A549 (cell line): Measurements from ENCODE around the gene SAMD10. TPM values are rescaled to one million over a fixed set of nuclear protein-coding genes. Genes with fewer than 3 reads are reported as not detected.
A peak's percentile ranks its signal among the peaks of the same experiment; 100 is the strongest.

Source experiments
- ATAC-seq, 2 experiments: fragments of 200-7000 bp in 1 of 2; fragments of >200 bp in 1 of 2; cut with Nextera tagmentation in 1 of 2; cut with Tn5 transposase in 1 of 2; 3 replicates each; pipeline versions ENCODE4 v1.8.0 to v1.9.1; 2018 to 2020; ENCODE audit warnings: mild to moderate bottlenecking in 1 of 2, moderate library complexity in 1 of 2
- CTCF ChIA-PET: fragments of 300-600 bp; sonication (Branson Sonifier 250); formaldehyde crosslinking; extraction: SDS; loops from one replicate; lab custom pipeline; 2021; ENCODE audit warnings: antibody characterized with exemption, inconsistent platforms; lab: Yijun Ruan, JAX
- POLR2A ChIA-PET: fragments of 350-600 bp; formaldehyde crosslinking; extraction: SDS; loops from one replicate; lab custom pipeline; 2021; ENCODE audit warnings: antibody characterized with exemption, inconsistent platforms; lab: Yijun Ruan, JAX
- DNase-seq, 2 experiments: peaks; one replicate each; pipeline versions ENCODE4 v3.0.0 to v3.0.0-alpha.2; 2011 to 2016; ENCODE audit warnings: low read depth in 1 of 2, low spot score in 1 of 2
- FAIRE-seq: peaks from 2 replicates; lab custom pipeline; 2011; peaks lifted over from hg19 to GRCh38; lab: Jason Lieb, UNC
- H3K27ac ChIP-seq, 2 experiments: fragments of >200 bp; sonication (Bioruptor Twin); formaldehyde crosslinking; 3 replicates each; pipeline ENCODE4 v1.5.1; 2016 to 2017
- H3K4me1 ChIP-seq: fragments of >200 bp; sonication (Bioruptor Twin); formaldehyde crosslinking; 3 replicates; pipeline ENCODE4 v1.6.1; 2016
- H3K4me2 ChIP-seq: fragments of >200 bp; sonication (Bioruptor Twin); formaldehyde crosslinking; 3 replicates; pipeline ENCODE4 v1.6.1; 2016
- H3K4me3 ChIP-seq: fragments of >200 bp; sonication (Bioruptor Twin); formaldehyde crosslinking; 3 replicates; pipeline ENCODE4 v1.5.1; 2016
- H3K9me3 ChIP-seq: fragments of >200 bp; sonication (Bioruptor Twin); formaldehyde crosslinking; 3 replicates; pipeline ENCODE4 v1.6.1; 2016
- CEBPB ChIP-seq, 2 experiments: fragments of >200 bp in 1 of 2; sonication (Bioruptor Twin) in 1 of 2; formaldehyde crosslinking in 1 of 2; IDR thresholded peaks; 2 replicates each; pipeline ENCODE4 v1.6.1; 2012 to 2016
- CHD2 ChIP-seq: fragments of 150-350 bp; IDR thresholded peaks from 2 replicates; pipeline ENCODE4 v1.6.1; 2014; ENCODE audit warnings: low read length; ENCODE audit not compliant: partially characterized antibody
- CHD4 ChIP-seq: fragments of 200-600 bp; sonication (generic); IDR thresholded peaks from 2 replicates; pipeline ENCODE4 v1.6.1; 2016; ENCODE audit warnings: antibody characterized with exemption, mild to moderate bottlenecking, borderline replicate concordance
- EHMT2 ChIP-seq: fragments of 200-600 bp; sonication (generic); IDR thresholded peaks from 2 replicates; pipeline ENCODE4 v1.6.1; 2016; ENCODE audit warnings: antibody characterized with exemption, low read depth, mild to moderate bottlenecking, moderate library complexity
- FOSB ChIP-seq: fragments of 250-450 bp; sonication (Bioruptor Pico); IDR thresholded peaks from 2 replicates; pipeline ENCODE4 v1.5.0; 2020; ENCODE audit warnings: mild to moderate bottlenecking, moderate library complexity
- FOSL2 ChIP-seq, 2 experiments: fragments of 450-650 bp in 1 of 2; fragments of >200 bp in 1 of 2; sonication (Bioruptor Twin) in 1 of 2; formaldehyde crosslinking; IDR thresholded peaks; 2 replicates each; pipeline versions ENCODE4 v1.5.0 to v1.6.1; 2016 to 2020; ENCODE audit warnings: mild to moderate bottlenecking in 1 of 2, moderate library complexity in 1 of 2
- GATA3 ChIP-seq: IDR thresholded peaks from 2 replicates; pipeline ENCODE4 v1.6.1; 2012; ENCODE audit warnings: borderline replicate concordance
- HMGXB4 ChIP-seq: fragments of 250-450 bp; sonication (Bioruptor Pico); IDR thresholded peaks from 2 replicates; pipeline ENCODE4 v1.5.0; 2021; ENCODE audit warnings: mild to moderate bottlenecking, moderate library complexity, borderline replicate concordance
- HOXA7 ChIP-seq: fragments of 250-450 bp; sonication (Bioruptor Pico); IDR thresholded peaks from 2 replicates; pipeline ENCODE4 v1.5.0; 2020; ENCODE audit warnings: mild to moderate bottlenecking, moderate library complexity
- JUN ChIP-seq, 2 experiments: fragments of >200 bp; sonication (Bioruptor Twin); formaldehyde crosslinking; IDR thresholded peaks; 2 replicates in 1 of 2; 3 replicates in 1 of 2; pipeline ENCODE4 v1.6.1; 2016 to 2017
- JUNB ChIP-seq: fragments of >200 bp; sonication (Bioruptor Twin); formaldehyde crosslinking; IDR thresholded peaks from 2 replicates; pipeline ENCODE4 v1.6.1; 2016
- KDM1A ChIP-seq: fragments of 200-600 bp; sonication (generic); IDR thresholded peaks from 2 replicates; pipeline ENCODE4 v1.6.1; 2016; ENCODE audit warnings: low read depth, mild to moderate bottlenecking
- KDM5A ChIP-seq: fragments of 200-600 bp; sonication (generic); IDR thresholded peaks from 2 replicates; pipeline ENCODE4 v1.6.1; 2016; ENCODE audit warnings: antibody characterized with exemption, mild to moderate bottlenecking
- MAX ChIP-seq: IDR thresholded peaks from 2 replicates; pipeline ENCODE4 v1.6.1; 2012
- MAZ ChIP-seq: fragments of 150-350 bp; IDR thresholded peaks from 2 replicates; pipeline ENCODE4 v1.6.1; 2014; ENCODE audit warnings: antibody characterized with exemption, low read depth, low read length, borderline replicate concordance
- MYC ChIP-seq: IDR thresholded peaks from 2 replicates; pipeline ENCODE4 v1.6.1; 2012; ENCODE audit warnings: mild to moderate bottlenecking, inconsistent platforms, low read length, improper control_type of control experiment, borderline replicate concordance
- NPAS2 ChIP-seq: fragments of 250-450 bp; sonication (Bioruptor Pico); IDR thresholded peaks from 2 replicates; pipeline ENCODE4 v1.8.0; 2022; ENCODE audit warnings: mild to moderate bottlenecking, moderate library complexity, borderline replicate concordance
- PHF8 ChIP-seq: fragments of 200-600 bp; sonication (generic); IDR thresholded peaks from 2 replicates; pipeline ENCODE4 v1.6.1; 2016; ENCODE audit warnings: low read depth, mild to moderate bottlenecking, antibody characterized with exemption, moderate library complexity, borderline replicate concordance
- RARB ChIP-seq: fragments of 250-450 bp; sonication (Bioruptor Pico); IDR thresholded peaks from 2 replicates; pipeline ENCODE4 v1.8.0; 2021; ENCODE audit warnings: mild to moderate bottlenecking, moderate library complexity
- TFCP2L1 ChIP-seq: fragments of 250-450 bp; sonication (Bioruptor Pico); IDR thresholded peaks from 2 replicates; pipeline ENCODE4 v1.5.0; 2021; ENCODE audit warnings: mild to moderate bottlenecking
- USF2 ChIP-seq: fragments of 450-650 bp; IDR thresholded peaks from 2 replicates; pipeline ENCODE4 v1.6.1; 2014; ENCODE audit warnings: antibody characterized with exemption
- ZC3H11A ChIP-seq: fragments of 450-650 bp; IDR thresholded peaks from 2 replicates; pipeline ENCODE4 v1.6.1; 2014; ENCODE audit warnings: antibody characterized with exemption, mild to moderate bottlenecking
- WGBS: methylation state at CpG from one replicate; pipeline ENCODE4 v1.1.6; 2017; ENCODE audit errors: missing lambda C conversion rate; 5-methylcytosine and 5-hydroxymethylcytosine counted together
- polyA plus RNA-seq, 4 experiments: library from polyadenylated mRNA; depleted of rRNA in 3 of 4; stranded (reverse); fragments of >200 nt; fragmentation: RNase III in 1 of 4; extraction: RNeasy Plus Mini Kit Qiagen cat#74134 plus additional on column Dnase treatment in 1 of 4; gene quantifications; 2 replicates in 3 of 4; 3 replicates in 1 of 4; pipeline ENCODE4 v1.2.3, GENCODE V29; 2011 to 2017

SAMD10 gene
- polyA plus RNA-seq, 2 of the 4 experiments (the other 2 are of a cell fraction) = not detected

- TF ChIP-seq PHF8 = no peak
- TF ChIP-seq FOSL2 (IDR thresholded peaks at IDR 0.05) = no peak
- TF ChIP-seq FOSL2 (CRISPR knock-in tag; IDR thresholded peaks at IDR 0.05) = no peak
Measured at GRCh38 chr20:63970714-63971431, 8.6 kb downstream of the SAMD10 start (continued).

- Histone ChIP-seq H3K4me2 (peak within 1 kb of the TSS; percentile 86), H3K9me3 (no peaks in the 10 kb centered on the region), H3K4me3 (peak within 1 kb of the TSS; percentile 72), H3K27ac (peak within 1 kb of the TSS; percentile 87 to 97)
- peak; percentile 59 to 67 for DNase-seq
- peak; percentile 7 to 26; a peak in 3 of 6 replicates for ATAC-seq
- POLR2A ChIA-PET = no interaction called here
- CTCF ChIA-PET = no interaction called here
- peak; percentile 84 for TF ChIP-seq CHD2
- no peak for TF ChIP-seq RARB
- no peak for TF ChIP-seq HOXA7 (CRISPR knock-in tag)
- no peak for TF ChIP-seq FOSB (CRISPR knock-in tag)
- no peak for TF ChIP-seq ZC3H11A
- 0 out of 2 replicates have a peak, but pooled peaks have one; percentile 33 for TF ChIP-seq MAX
- no peak for TF ChIP-seq KDM1A
- TF ChIP-seq CHD4 = no peak
- TF ChIP-seq MAZ = peak; percentile 50; the same call in 1 of the 2 replicates
- peak in 1 of 2 experiments; percentile 31; a peak in 2 of 5 replicates for TF ChIP-seq JUN (IDR thresholded peaks at IDR 0.05)
- no peak for TF ChIP-seq USF2
- TF ChIP-seq, all 56 proteins: peak for 4
- H3K4me1 ChIP-seq = peaks cover 28% of the 10 kb centered on the region
- WGBS = 24% methylated on average over 4 of the region's 73 CpGs
- FAIRE-seq = no peak
Measured at GRCh38 chr20:63969838-63970713, 9.4 kb downstream of the SAMD10 start, which contains the start of gene ZNF512B. ZNF512B (minus strand) TSS chr20:63969930; CDS start chr20:63967950, 1,980 bp downstream.

- 22% methylated on average over 22 of the region's 70 CpGs for WGBS
- Histone ChIP-seq H3K9me3 (no peaks in the 10 kb centered on the region), H3K4me2 (peak overlapping the region; percentile 86), H3K4me1 (peaks cover 18% of the 10 kb centered on the region), H3K4me3 (peak overlapping the region; percentile 72), H3K27ac (peak overlapping the region; percentile 82 to 97)
- ATAC-seq (0 out of 6 replicates have a peak, but pooled peaks of 1 of the 2 experiments have one; percentile 19), FAIRE-seq (no peak), DNase-seq (no peak)
- CTCF ChIA-PET = interaction anchor here (2.4 kb wide), 1 partner anchor 11 kb away, joined by 10 read pairs; the partner anchor contains the start of gene PRPF6
- TF ChIP-seq EHMT2 (no peak), NPAS2 (CRISPR knock-in tag) (no peak), GATA3 (no peak), HMGXB4 (CRISPR knock-in tag) (no peak), JUN (IDR thresholded peaks at IDR 0.05) (peak in 1 of 2 experiments; percentile 59; a peak in 2 of 5 replicates), TFCP2L1 (CRISPR knock-in tag) (no peak), KDM5A (no peak), CEBPB (IDR thresholded peaks at IDR 0.05) (no peak), JUNB (no peak), MYC (no peak), FOSL2 (IDR thresholded peaks at IDR 0.05) (no peak), FOSL2 (CRISPR knock-in tag; IDR thresholded peaks at IDR 0.05) (peak; percentile 32; the same call in 1 of the 2 replicates)
- POLR2A ChIA-PET = interaction anchor here (0.6 kb wide), 1 partner anchor 11 kb away, joined by 3 read pairs; the partner anchor contains the start of gene PRPF6
Measured at GRCh38 chr20:63968928-63969760, 10.3 kb downstream of the SAMD10 start.
